ENCODE measurements around the gene BBX. TPM values are rescaled to one million over a fixed set of nuclear protein-coding genes. Genes with fewer than 3 reads are reported as not detected.

The BBX gene
- total and polyA plus RNA-seq, 2 of the 13 experiments (the other 11 are each of a cell fraction or from before 2014, with no cell fraction given), result 13.7 to 23.2 TPM

GRCh38 chr3:107516475-107516874 is 6.3 kb upstream of the BBX start:
- ChIA-PET CTCF (ENCODE audit: low intra/inter-chr PET ratio, low total read pairs) (no interaction called here), POLR2A (no interaction called here)
- no peaks in the 10 kb centered on the region for H3K79me2 ChIP-seq (ENCODE audit: insufficient read depth, low read length)
- WGBS (ENCODE audit: low lambda C conversion rate), result 15% methylated on average over 3 of the region's 3 CpGs
- no peaks in the 10 kb centered on the region for H3K36me3 ChIP-seq (replicated peaks in 1 of 2; ENCODE audit: control insufficient read depth in 1 of 2, insufficient read depth in 2 of 2, low read length in 2 of 2)
- FAIRE-seq (no peak), ATAC-seq (no peak), DNase-seq (ENCODE audit: low spot score) (no peak)
- H4K20me1 ChIP-seq (ENCODE audit: insufficient read depth, low read length), result no peaks in the 10 kb centered on the region
- in situ Hi-C loops (cut with HindIII; ENCODE audit: extremely low pct_ligation_motif_present, low pct_unique_long_range_greater_than_20kb), result no loop called here
- no peak overlapping the region for H3K4me3 ChIP-seq (replicated peaks in 1 of 3; ENCODE audit: insufficient read depth in 1 of 3, low read depth in 2 of 3, low read length in 3 of 3)
- no peak for TF ChIP-seq GATAD2A (CRISPR knock-in tag; IDR thresholded peaks at IDR 0.05)
- no peak for TF ChIP-seq ZNF570 (CRISPR knock-in tag; IDR thresholded peaks at IDR 0.05; ENCODE audit: borderline replicate concordance)
- no peak for TF ChIP-seq ZFP41 (CRISPR knock-in tag; IDR thresholded peaks at IDR 0.05; ENCODE audit: borderline replicate concordance)
- no peaks in the 10 kb centered on the region for H3K9me3 ChIP-seq (ENCODE audit: low read length)
- no peaks in the 10 kb centered on the region for H3K4me1 ChIP-seq (ENCODE audit: insufficient read depth, low read length)
- no peak overlapping the region for H3K9ac ChIP-seq (ENCODE audit: insufficient read depth, low read depth, low read length)
- no peak overlapping the region for H2AFZ ChIP-seq (ENCODE audit: low read length)
- peaks cover 0 to 3% of the 10 kb centered on the region in 2 experiments; a peak in 1 of 5 replicates for H3K27me3 ChIP-seq (ENCODE audit: control insufficient read depth in 1 of 2, insufficient read depth in 2 of 2, low read length in 2 of 2)
- BruUV-seq (replicated peaks), result no TSS peak
- no peak overlapping the region for H3K27ac ChIP-seq (ENCODE audit: extremely low read length, insufficient read depth, low read length)
- H3K4me2 ChIP-seq (ENCODE audit: low read depth, low read length), result no peak overlapping the region
- intact Hi-C loops (cut with micrococcal nuclease; ENCODE audit: unreplicated experiment), result no loop called here

DNA sequence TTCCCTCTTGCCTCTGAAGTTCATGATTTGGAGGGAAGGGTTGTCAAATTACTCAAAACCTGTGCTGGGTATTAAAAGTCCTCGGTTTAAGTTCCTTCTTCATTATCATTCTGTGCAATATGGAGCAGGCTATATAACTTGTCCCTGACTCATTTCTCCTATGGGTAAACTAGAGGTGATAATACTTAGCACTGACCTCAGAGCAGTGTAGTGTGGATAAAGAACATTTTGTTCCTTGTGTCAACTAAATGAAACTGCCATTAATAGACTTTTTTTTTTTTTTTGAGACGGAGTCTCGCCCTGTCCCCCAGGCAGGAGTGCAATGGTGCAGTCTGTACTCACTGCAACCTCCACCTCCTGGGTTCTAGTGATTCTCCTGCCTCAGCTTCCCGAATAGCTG is 2.2 kb upstream of the BBX start:
- no peaks in the 10 kb centered on the region for H4K20me1 ChIP-seq (ENCODE audit: insufficient read depth, low read length)
- no peak overlapping the region for H3K9ac ChIP-seq (ENCODE audit: insufficient read depth, low read depth, low read length)
- no peaks in the 10 kb centered on the region for H3K9me3 ChIP-seq (ENCODE audit: low read length)
- no peak for DNase-seq (ENCODE audit: low spot score)
- H2AFZ ChIP-seq (ENCODE audit: low read length), result no peak overlapping the region
- in situ Hi-C loops (cut with HindIII; ENCODE audit: extremely low pct_ligation_motif_present, low pct_unique_long_range_greater_than_20kb) (no loop called here), intact Hi-C loops (cut with micrococcal nuclease; ENCODE audit: unreplicated experiment) (no loop called here)
- no peak overlapping the region for H3K27ac ChIP-seq (ENCODE audit: extremely low read length, insufficient read depth, low read length)
- POLR2A ChIA-PET, result no interaction called here
- H3K4me1 ChIP-seq (ENCODE audit: insufficient read depth, low read length), result no peaks in the 10 kb centered on the region; the same call in 1 of the 2 replicates
- H3K4me2 ChIP-seq (ENCODE audit: low read depth, low read length), result no peak overlapping the region
- BruUV-seq (replicated peaks), result no TSS peak
- CTCF ChIA-PET (ENCODE audit: low intra/inter-chr PET ratio, low total read pairs), result no interaction called here
- 74% methylated on average over 4 of the region's 4 CpGs for WGBS (ENCODE audit: low lambda C conversion rate)
- no peak for ATAC-seq
- FAIRE-seq, result no peak
- H3K36me3 ChIP-seq (replicated peaks in 1 of 2; ENCODE audit: control insufficient read depth in 1 of 2, insufficient read depth in 2 of 2, low read length in 2 of 2), result no peaks in the 10 kb centered on the region
- TF ChIP-seq CTCF (CRISPR knock-in tag; IDR thresholded peaks at IDR 0.05) (no peak), SPEN (CRISPR knock-in tag; IDR thresholded peaks at IDR 0.05; ENCODE audit: low read depth) (no peak), MLX (CRISPR knock-in tag; IDR thresholded peaks at IDR 0.05) (no peak)
- peaks cover 0 to 3% of the 10 kb centered on the region in 2 experiments; a peak in 2 of 5 replicates for H3K27me3 ChIP-seq (ENCODE audit: control insufficient read depth in 1 of 2, insufficient read depth in 2 of 2, low read length in 2 of 2)
- H3K79me2 ChIP-seq (ENCODE audit: insufficient read depth, low read length), result peaks cover 14% of the 10 kb centered on the region
- no peak overlapping the region for H3K4me3 ChIP-seq (replicated peaks in 1 of 3; ENCODE audit: insufficient read depth in 1 of 3, low read depth in 2 of 3, low read length in 3 of 3)
